NCI-H2227 treated with DMSO at 0.1 percent for 48 hours (cell line): ENCODE data around the gene ERGIC1.
"Not testable (repeated sequence)": the region's sequence is repeated elsewhere in the genome, so short reads cannot be mapped to it uniquely, and the experiment has no call there.

Experiments
- DNase-seq: peaks from one replicate; lab custom pipeline; 2025; lab: John Stamatoyannopoulos, UW

ERGIC1 gene

GRCh38 chr5:172801179-172801671 lies 32.8 kb upstream of the ERGIC1 start:
- DNase-seq: no peak

DNA sequence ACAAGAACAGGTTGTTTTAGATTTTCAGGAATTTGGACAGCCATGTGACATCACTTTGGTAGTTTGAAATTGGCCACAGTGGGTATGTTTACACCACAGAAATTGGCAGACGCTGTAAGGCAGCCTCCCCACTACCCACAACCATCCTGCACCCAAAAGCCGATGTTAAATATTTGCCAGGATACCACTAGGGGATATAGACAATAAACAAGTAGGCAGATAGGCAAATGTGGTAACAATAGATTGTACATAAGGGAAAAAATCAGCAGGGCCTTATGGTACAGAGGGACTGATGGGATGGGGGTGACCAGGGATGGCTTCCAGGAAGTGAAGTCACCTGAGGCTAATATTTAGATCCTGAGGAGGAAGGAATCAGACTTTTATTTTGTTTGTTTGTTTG lies 31.9 kb upstream of the ERGIC1 start:
- no peak for DNase-seq

DNA sequence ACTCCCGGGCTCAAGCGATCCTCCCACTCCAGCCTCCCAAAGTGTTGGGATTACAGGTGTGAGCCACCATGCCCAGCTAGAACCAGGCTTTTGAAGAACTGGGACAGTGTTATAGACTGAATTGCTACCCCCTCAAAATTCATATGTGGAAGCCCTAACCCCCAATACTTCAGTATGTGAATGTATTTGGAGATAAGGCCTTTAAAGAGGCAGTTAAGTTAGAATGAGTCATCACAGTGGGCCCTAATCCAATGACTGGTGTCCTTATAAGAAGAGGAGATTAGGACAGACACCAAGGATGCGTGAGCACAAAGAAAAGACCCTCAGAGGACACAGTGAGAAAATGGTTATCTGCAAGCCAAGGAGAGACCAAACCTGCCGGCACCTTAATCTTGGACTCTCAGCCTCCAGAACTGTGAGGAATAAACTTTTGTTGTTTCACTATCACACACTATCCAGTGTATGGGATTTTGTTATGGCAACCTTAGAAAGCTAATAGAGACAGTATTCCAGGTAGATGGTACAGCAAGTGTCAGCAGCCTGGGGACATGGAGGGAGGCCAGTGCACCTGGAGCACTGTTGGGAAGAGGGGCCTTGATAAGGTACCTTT lies 31.4 kb upstream of the ERGIC1 start:
- no peak for DNase-seq

GRCh38 chr5:172805018-172805683 lies 28.9 kb upstream of the ERGIC1 start:
- DNase-seq: no peak

- no peak for DNase-seq
Observed at GRCh38 chr5:172805736-172806255, 28.3 kb upstream of the ERGIC1 start.

DNA sequence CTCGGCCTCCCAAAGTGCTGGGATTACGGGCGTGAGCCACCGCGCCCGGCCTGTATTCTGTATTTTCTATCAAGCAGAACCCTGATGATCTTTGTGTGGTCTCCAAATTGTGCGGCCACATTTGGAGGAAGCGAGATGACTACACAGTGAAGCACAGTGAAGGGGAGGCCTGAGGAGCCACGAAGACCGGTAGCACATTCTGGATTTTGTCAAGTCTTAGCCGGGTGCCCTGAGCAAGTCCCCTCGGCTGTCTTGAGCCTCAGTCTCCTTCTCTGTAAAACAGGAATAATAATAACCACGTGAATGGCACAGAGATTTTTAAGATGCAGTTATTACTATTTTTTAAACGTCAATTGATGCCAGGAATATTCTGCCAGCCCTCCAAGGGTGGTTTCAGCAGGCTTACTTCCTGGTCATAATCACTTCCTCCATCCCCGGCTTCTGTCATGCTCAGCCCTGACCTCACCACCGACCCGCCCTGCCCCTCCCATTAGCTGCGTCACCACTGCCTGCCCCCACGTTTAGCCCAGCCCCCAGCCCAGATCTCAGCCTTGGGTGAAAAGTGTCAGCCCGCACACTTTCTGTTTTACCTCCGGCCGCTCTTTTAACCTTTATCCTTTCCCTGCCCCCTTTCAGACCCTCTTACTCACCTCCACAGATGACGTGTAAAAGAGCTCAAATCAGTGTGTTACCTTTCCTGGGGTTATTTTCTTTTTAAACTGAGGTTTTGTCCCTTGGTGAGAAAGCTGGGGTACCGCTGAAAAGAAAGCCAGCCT lies 27.0 kb upstream of the ERGIC1 start:
- no peak for DNase-seq

GRCh38 chr5:172807766-172808311 lies 26.2 kb upstream of the ERGIC1 start:
- no peak for DNase-seq

DNA sequence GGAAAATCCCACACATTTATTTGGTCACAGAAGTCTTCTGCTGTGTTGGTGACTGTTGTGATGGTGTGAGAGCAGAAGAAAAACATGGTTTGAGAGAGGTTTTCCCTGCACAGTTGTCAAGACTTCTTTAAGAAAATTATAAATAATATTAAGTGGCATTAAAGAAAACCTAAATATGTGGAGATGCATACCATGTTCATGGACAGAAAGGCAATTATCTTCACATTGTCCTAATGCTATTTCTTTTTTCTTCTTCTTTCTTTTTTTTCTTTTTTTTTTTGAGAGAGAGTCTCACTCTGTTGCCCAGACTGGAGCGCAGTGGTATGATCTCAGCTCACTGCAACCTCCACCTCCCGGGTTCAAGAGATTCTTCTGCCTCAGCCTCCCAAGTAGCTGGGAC lies 24.3 kb upstream of the ERGIC1 start:
- DNase-seq: no peak

GRCh38 chr5:172810996-172811395 lies 23.1 kb upstream of the ERGIC1 start:
- not testable (repeated sequence) for DNase-seq

- no peak for DNase-seq
Observed at GRCh38 chr5:172815631-172816030, 18.4 kb upstream of the ERGIC1 start.

DNA sequence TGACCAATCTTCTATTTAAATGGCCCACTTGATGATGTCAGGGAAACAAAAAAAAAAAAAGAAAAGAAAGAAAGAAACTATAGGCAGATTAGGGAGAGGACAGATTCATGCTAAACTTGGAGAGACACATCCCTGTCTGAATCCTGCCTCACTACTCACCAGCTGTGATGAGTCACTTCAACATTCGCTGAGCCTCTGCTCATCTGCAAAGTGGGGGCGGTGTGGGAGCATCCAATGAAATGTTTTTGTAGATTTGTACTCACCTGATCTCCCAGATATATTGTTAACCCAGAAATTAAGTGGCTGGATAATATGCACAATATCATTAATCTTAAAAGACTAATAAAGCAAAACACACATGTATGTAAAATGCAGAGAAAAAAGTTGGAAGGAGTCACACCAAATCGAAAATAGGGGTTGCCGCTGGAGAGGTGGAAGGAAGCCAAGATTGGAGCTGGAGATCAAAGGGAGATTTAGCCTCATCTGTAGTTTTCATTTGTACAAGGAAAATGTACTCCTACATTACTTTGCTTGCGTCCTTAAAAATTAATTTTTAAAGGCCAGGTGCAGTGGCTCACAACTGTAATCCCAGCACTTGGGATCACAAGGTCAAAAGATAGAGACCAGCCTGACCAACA lies 17.0 kb upstream of the ERGIC1 start:
- DNase-seq: no peak

- DNase-seq: no peak
Observed at GRCh38 chr5:172817664-172818063, 16.4 kb upstream of the ERGIC1 start.

DNA sequence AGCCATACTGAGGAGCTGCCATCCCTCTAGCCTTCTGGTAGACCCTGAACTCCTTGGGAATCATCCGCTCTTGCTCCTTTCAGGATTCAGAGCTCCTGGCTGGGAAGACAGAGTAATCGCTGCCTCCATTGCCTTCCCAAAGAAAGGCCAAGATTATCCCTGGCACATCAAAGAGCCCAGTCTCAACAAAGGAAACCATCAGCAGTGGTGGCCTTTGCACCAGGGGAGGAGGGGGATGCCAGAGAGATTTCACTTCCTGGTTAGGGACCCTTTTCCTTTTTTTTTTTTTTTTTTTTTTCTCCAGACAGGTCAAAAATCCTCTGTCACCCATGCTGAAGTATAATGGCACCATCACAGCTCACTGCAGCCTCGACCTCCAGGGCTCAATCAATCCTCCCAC lies 16.0 kb upstream of the ERGIC1 start:
- no peak for DNase-seq

DNA sequence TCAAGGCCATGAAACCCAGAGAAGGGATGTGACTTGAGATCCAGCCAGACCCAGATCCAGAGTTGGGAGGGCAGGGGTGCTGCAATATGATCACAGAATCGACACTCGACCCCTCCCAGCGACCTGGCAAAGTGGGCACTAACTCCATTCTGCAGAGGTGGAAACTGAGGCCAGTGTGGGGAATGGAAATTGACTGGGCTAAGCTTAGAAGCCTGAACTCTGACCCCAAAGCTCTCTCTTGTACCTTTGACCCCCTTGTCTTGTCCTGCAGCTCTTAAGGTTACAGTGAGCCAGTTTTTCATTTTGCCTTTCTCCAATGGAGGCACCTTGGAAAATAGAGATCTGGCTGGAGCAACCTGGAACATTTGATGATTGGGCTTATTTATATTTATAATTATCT lies 14.5 kb upstream of the ERGIC1 start:
- no peak for DNase-seq

DNA sequence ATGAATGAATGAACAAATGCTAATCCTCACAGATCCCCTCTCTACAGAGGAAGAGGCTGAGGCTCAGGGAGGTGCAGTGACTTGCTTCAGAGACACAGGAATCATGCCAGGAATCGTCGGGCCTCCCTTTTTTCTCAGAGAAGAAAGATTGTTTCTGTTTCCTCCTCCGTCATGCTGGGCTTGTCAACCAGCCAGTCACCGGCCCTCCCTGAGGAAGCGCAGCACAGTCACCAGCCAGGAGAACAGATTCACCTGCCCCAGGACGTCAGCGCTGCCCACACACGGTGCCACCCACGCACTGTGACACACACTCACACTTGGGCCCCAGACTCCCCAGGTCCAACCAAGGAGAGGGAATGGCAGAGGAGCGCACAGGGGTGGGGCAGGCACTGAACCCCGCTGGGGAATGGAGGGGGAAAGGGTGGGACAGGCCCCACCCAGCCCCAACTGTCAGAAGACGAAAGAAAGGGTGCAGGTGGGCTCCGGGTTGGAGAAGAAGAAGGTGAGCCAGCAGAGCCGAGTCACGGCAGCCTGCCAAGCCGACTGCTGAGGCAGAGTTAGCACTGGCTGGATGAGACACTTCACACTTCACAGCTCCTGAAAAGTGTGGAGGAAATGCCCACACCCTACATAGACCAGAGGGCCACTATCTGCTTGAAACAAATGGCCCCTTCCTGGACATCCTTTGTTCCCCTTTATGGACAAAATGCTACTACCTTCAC lies 13.8 kb upstream of the ERGIC1 start:
- no peak for DNase-seq

GRCh38 chr5:172821340-172821985 lies 12.6 kb upstream of the ERGIC1 start:
- no peak for DNase-seq

GRCh38 chr5:172823840-172824362 lies 10.2 kb upstream of the ERGIC1 start:
- DNase-seq: no peak

DNA sequence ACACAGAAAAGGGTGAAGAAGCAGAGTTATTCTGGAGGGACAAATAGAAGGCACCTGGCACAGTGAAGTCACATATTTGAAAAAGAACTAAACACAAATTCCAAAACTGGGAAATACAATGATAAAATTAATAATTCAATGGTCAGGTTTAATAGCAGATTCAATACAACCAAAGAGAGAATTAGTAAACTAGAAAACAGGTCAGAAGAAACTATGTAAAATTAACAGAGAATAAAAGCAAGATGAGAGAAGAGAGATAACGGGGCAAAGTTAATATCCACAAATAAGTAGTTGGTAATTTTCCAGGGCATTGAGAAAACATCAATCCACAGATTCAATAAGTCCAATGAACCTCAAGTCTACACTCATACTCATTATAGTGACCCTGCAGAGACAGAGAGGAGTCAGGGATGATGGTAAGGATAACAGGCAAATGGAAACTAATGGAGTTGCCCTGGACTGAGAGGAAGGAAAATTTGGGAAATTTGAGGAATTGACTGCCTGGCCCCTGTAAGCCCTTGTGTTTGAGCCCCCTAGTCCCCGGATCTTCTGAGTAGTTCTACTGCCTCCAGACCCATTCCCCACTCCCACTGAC lies 8.3 kb upstream of the ERGIC1 start:
- DNase-seq: no peak

DNA sequence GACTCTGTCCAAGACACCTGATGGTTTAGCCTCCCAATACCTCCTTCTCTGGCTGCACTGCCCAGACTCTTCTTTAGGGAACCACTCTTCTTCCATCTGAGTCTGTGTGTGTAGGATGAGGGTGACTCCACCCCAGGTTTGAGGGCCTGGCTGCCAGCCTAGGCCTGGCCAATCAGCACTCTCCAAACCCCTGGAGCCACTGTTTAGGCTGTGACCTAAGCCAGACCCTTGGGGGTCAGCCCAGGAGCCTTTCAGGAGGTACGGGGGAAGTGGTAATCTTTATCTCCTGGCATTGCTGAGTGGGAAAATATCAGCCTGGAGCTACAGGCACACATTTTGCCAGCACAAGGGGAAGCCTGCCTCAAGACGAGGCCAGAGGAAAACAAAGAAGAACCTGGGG lies 6.2 kb upstream of the ERGIC1 start:
- DNase-seq: no peak

DNA sequence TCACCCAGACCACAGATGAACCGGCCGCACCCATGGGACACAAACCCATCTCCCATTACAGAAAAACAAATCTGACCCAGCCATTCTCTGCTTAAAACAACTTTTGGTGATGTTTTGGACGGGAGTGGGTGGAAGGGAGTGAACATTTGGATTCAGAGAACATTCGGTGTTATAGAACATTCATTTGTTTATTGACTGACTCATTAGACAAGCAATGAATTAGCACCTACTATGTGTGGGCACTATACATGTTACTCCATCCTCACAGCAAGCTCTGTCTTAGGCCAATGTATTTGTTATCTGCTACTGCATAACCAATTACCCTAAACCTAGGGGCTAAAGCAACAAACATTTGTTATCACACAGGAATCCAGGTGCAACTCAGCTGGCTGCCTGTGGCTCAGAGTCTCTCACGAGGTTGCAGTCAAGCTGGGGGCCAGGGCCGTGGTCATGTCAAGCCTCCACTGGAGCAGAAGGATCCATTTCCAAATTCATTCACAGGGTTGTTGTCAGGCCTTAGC lies 5.1 kb upstream of the ERGIC1 start:
- no peak for DNase-seq
